Mesenchymal stem cell (in vitro differentiated cells and primary cell): ENCODE results near the gene SLC16A6.

ENCODE experiments used
- DNase-seq: peaks from one replicate; pipeline ENCODE4 v3.0.0-alpha.2; 2013
- H2AFZ ChIP-seq: one replicate; pipeline ENCODE4 v1.6.1; 2013; ENCODE audit warnings: low read depth, mild to moderate bottlenecking, control low read depth, inconsistent platforms, low read length, moderate library complexity
- H2AK5ac ChIP-seq: 2 replicates; pipeline ENCODE4 v1.6.1; 2013; ENCODE audit warnings: low read length, moderate library complexity, mild to moderate bottlenecking, inconsistent platforms; ENCODE audit not compliant: severe bottlenecking
- H2BK120ac ChIP-seq: one replicate; pipeline ENCODE4 v1.6.1; 2013; ENCODE audit warnings: low read depth, mild to moderate bottlenecking, inconsistent platforms, low read length, moderate library complexity
- H2BK12ac ChIP-seq, 2 experiments: one replicate each; pipeline ENCODE4 v1.6.1; 2013; ENCODE audit warnings: inconsistent platforms in 2 of 2, low read length in 2 of 2, mild to moderate bottlenecking in 2 of 2, moderate library complexity in 2 of 2, control low read depth in 1 of 2
- H2BK15ac ChIP-seq: one replicate; pipeline ENCODE4 v1.6.1; 2013; ENCODE audit warnings: mild to moderate bottlenecking, low read depth, inconsistent platforms; ENCODE audit not compliant: poor library complexity, severe bottlenecking
- H2BK5ac ChIP-seq: 2 replicates; pipeline ENCODE4 v1.6.1; 2013; ENCODE audit warnings: low read depth, mild to moderate bottlenecking, low read length, control low read depth, inconsistent platforms; ENCODE audit not compliant: poor library complexity, severe bottlenecking
- H3K14ac ChIP-seq, 2 experiments: one replicate each; pipeline ENCODE4 v1.6.1; 2013; ENCODE audit warnings: inconsistent platforms in 2 of 2, low read length in 2 of 2, control low read depth in 1 of 2, mild to moderate bottlenecking in 1 of 2, moderate library complexity in 1 of 2
- H3K18ac ChIP-seq, 2 experiments: one replicate each; pipeline ENCODE4 v1.6.1; 2013; ENCODE audit warnings: inconsistent platforms in 2 of 2, low read length in 2 of 2, control low read depth in 1 of 2, low read depth in 1 of 2, mild to moderate bottlenecking in 1 of 2
- H3K23ac ChIP-seq, 2 experiments: one replicate each; pipeline ENCODE4 v1.6.1; 2013; ENCODE audit warnings: inconsistent platforms in 2 of 2, low read length in 2 of 2, mild to moderate bottlenecking in 2 of 2, moderate library complexity in 2 of 2, control low read depth in 1 of 2
- H3K27ac ChIP-seq: 2 replicates; pipeline ENCODE4 v1.5.1; 2013; ENCODE audit warnings: mild to moderate bottlenecking, moderate library complexity, low read length, control low read depth, inconsistent platforms; ENCODE audit not compliant: poor library complexity, severe bottlenecking
- H3K27me3 ChIP-seq, 2 experiments: 2 replicates each; pipeline versions ENCODE4 v1.6.1 to v1.7.0; 2013; ENCODE audit warnings: low read length in 2 of 2, mild to moderate bottlenecking in 2 of 2, moderate library complexity in 2 of 2, control low read depth in 1 of 2, inconsistent platforms in 1 of 2; ENCODE audit not compliant: control insufficient read depth in 1 of 2, insufficient read depth in 1 of 2
- H3K36me3 ChIP-seq, 2 experiments: 2 replicates each; pipeline versions ENCODE4 v1.6.1 to v1.7.0; 2013; ENCODE audit warnings: low read length in 2 of 2, control low read depth in 1 of 2, inconsistent platforms in 1 of 2, low read depth in 1 of 2, mild to moderate bottlenecking in 1 of 2; ENCODE audit not compliant: insufficient read depth in 2 of 2, control insufficient read depth in 1 of 2
- H3K4ac ChIP-seq, 2 experiments: one replicate each; pipeline ENCODE4 v1.6.1; 2013; ENCODE audit warnings: inconsistent platforms in 2 of 2, low read length in 2 of 2, mild to moderate bottlenecking in 2 of 2, moderate library complexity in 2 of 2, control low read depth in 1 of 2, low read depth in 1 of 2
- H3K4me1 ChIP-seq: 2 replicates; pipeline ENCODE4 v1.6.1; 2013; ENCODE audit warnings: low read depth, low read length, control low read depth; ENCODE audit not compliant: control insufficient read depth, insufficient read depth
- H3K4me2 ChIP-seq: 2 replicates; pipeline ENCODE4 v1.6.1; 2013; ENCODE audit warnings: low read length, mild to moderate bottlenecking, inconsistent platforms; ENCODE audit not compliant: poor library complexity, severe bottlenecking
- H3K4me3 ChIP-seq, 2 experiments: 2 replicates each; pipeline versions ENCODE4 v1.5.1 to v1.7.0; 2013; ENCODE audit warnings: low read length in 2 of 2, mild to moderate bottlenecking in 2 of 2, control low read depth in 1 of 2, low read depth in 1 of 2; ENCODE audit not compliant: insufficient read depth in 1 of 2
- H3K79me1 ChIP-seq: replicated peaks from 2 replicates; pipeline ENCODE4 v1.6.1; 2013; ENCODE audit warnings: mild to moderate bottlenecking, control low read depth, low read length, inconsistent platforms; ENCODE audit not compliant: poor library complexity, severe bottlenecking
- H3K9ac ChIP-seq: 2 replicates; pipeline ENCODE4 v1.7.0; 2013; ENCODE audit warnings: mild to moderate bottlenecking, low read length, moderate library complexity
- H3K9me3 ChIP-seq: 2 replicates; pipeline ENCODE4 v1.7.0; 2013; ENCODE audit warnings: mild to moderate bottlenecking, low read length; ENCODE audit not compliant: control insufficient read depth
- H4K8ac ChIP-seq: one replicate; pipeline ENCODE4 v1.6.1; 2013; ENCODE audit warnings: inconsistent platforms, mild to moderate bottlenecking, low read length, moderate library complexity
- H4K91ac ChIP-seq: one replicate; pipeline ENCODE4 v1.6.1; 2013; ENCODE audit warnings: mild to moderate bottlenecking, low read length, inconsistent platforms
- WGBS: methylation state at CpG from one replicate; pipeline ENCODE4 v1.1.7; 2013; ENCODE audit warnings: mixed read lengths; 5-methylcytosine and 5-hydroxymethylcytosine counted together

Gene SLC16A6

GRCh38 chr17:68246271-68247028 lies 44.5 kb downstream of the SLC16A6 start:
- Histone ChIP-seq H3K18ac (no peak overlapping the region), H3K9me3 (no peaks in the 10 kb centered on the region), H3K79me1 (peaks cover 11% of the 10 kb centered on the region), H3K23ac (no peak overlapping the region), H2BK15ac (no peak overlapping the region), H3K4me2 (no peak overlapping the region), H2AK5ac (no peak overlapping the region), H3K27ac (no peak overlapping the region), H3K4ac (no peak overlapping the region), H3K27me3 (no peaks in the 10 kb centered on the region), H3K4me3 (peak overlapping the region in 1 of 2 experiments; percentile 90), H4K8ac (no peak overlapping the region), H2BK5ac (no peak overlapping the region), H4K91ac (no peak overlapping the region), H3K4me1 (peaks cover 6% of the 10 kb centered on the region), H2BK120ac (peak overlapping the region; percentile 61), H2AFZ (no peak overlapping the region), H3K14ac (no peak overlapping the region), H3K9ac (peak overlapping the region; percentile 97), H2BK12ac (no peak overlapping the region), H3K36me3 (peaks cover 0 to 18% of the 10 kb centered on the region in 2 experiments)
- 95% methylated on average over 22 of the region's 24 CpGs for WGBS
- DNase-seq, result no peak

- H3K9ac ChIP-seq, result no peak overlapping the region
- H2BK12ac ChIP-seq, result no peak overlapping the region
- H3K4ac ChIP-seq, result no peak overlapping the region
- no peak overlapping the region for H4K91ac ChIP-seq
- H3K27me3 ChIP-seq, result no peaks in the 10 kb centered on the region
- H2AK5ac ChIP-seq, result no peak overlapping the region
- H3K36me3 ChIP-seq, result no peaks in the 10 kb centered on the region
- no peak overlapping the region for H2BK120ac ChIP-seq
- 94% methylated on average over 3 of the region's 4 CpGs for WGBS
- H2BK15ac ChIP-seq, result no peak overlapping the region
- H2BK5ac ChIP-seq, result no peak overlapping the region
- no peak overlapping the region for H3K23ac ChIP-seq
- H3K9me3 ChIP-seq, result no peaks in the 10 kb centered on the region
- peak overlapping the region in 1 of 2 experiments; percentile 81 for H3K18ac ChIP-seq
- H3K4me2 ChIP-seq, result no peak overlapping the region
- DNase-seq, result no peak
- H3K4me3 ChIP-seq, result no peak overlapping the region
- no peak overlapping the region for H3K27ac ChIP-seq
- no peak overlapping the region for H2AFZ ChIP-seq
- H4K8ac ChIP-seq, result no peak overlapping the region
- peaks cover 5% of the 10 kb centered on the region for H3K4me1 ChIP-seq
- no peaks in the 10 kb centered on the region for H3K79me1 ChIP-seq
- no peak overlapping the region for H3K14ac ChIP-seq
These were observed 51.1 kb downstream of the SLC16A6 start for GRCh38 chr17:68239632-68240366.

- Histone ChIP-seq H3K18ac (peak overlapping the region in 1 of 2 experiments; percentile 81), H3K4me2 (no peak overlapping the region), H3K4me3 (no peak overlapping the region), H4K8ac (no peak overlapping the region), H3K79me1 (no peaks in the 10 kb centered on the region), H3K27me3 (no peaks in the 10 kb centered on the region), H3K4ac (peak overlapping the region in 1 of 2 experiments; percentile 46), H3K14ac (no peak overlapping the region), H3K36me3 (no peaks in the 10 kb centered on the region), H3K4me1 (peaks cover 6% of the 10 kb centered on the region), H2BK5ac (no peak overlapping the region), H4K91ac (no peak overlapping the region), H2BK120ac (no peak overlapping the region), H2AFZ (no peak overlapping the region), H3K9me3 (no peaks in the 10 kb centered on the region), H3K23ac (no peak overlapping the region), H2BK15ac (no peak overlapping the region), H3K9ac (no peak overlapping the region), H2AK5ac (no peak overlapping the region), H3K27ac (no peak overlapping the region), H2BK12ac (peak overlapping the region in 1 of 2 experiments; percentile 16)
- DNase-seq, result no peak
- 92% methylated on average over 3 of the region's 3 CpGs for WGBS
These were observed 52.1 kb downstream of the SLC16A6 start for GRCh38 chr17:68238871-68239253.

GRCh38 chr17:68238164-68238870 lies 52.6 kb downstream of the SLC16A6 start:
- Histone ChIP-seq H4K8ac (no peak overlapping the region), H3K4ac (no peak overlapping the region), H3K79me1 (no peaks in the 10 kb centered on the region), H3K4me2 (no peak overlapping the region), H2AFZ (no peak overlapping the region), H3K4me3 (no peak overlapping the region), H2BK5ac (no peak overlapping the region), H3K18ac (no peak overlapping the region), H2BK15ac (no peak overlapping the region), H4K91ac (no peak overlapping the region), H2BK12ac (no peak overlapping the region), H3K23ac (no peak overlapping the region), H3K9ac (no peak overlapping the region), H3K4me1 (peaks cover 6% of the 10 kb centered on the region), H2AK5ac (no peak overlapping the region), H3K27ac (no peak overlapping the region), H3K9me3 (no peaks in the 10 kb centered on the region), H2BK120ac (no peak overlapping the region), H3K36me3 (no peaks in the 10 kb centered on the region), H3K14ac (no peak overlapping the region), H3K27me3 (no peaks in the 10 kb centered on the region)
- WGBS, result no CpG with 5 or more reads among the region's 3 CpGs
- DNase-seq, result peak; percentile 77
